ENCODE measurements around the gene TMEM217.

TMEM217 gene

DNA sequence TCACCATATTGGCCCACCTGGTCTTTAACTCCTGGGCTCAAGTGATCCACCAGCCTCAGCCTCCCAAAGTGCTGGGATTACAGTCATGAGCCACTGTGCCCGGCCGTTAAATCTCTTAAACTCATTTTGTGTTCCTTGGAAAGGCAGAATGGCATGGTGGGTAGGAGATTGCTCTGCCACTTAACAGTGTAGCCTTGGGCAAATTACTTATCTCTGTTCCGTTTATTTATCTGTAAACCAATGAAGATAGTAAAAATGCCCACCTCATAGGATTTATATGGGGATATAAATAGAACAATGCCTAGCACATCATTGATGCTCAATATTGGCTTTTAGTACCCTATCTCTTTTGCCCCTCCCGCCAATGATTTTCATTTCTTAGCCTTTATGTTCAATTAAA is 95.2 kb downstream of the TMEM217 start:
- no peak overlapping the region for H3K4me2 ChIP-seq (ENCODE audit: low read length)
- H3K79me2 ChIP-seq (ENCODE audit: insufficient read depth, low read length): no peaks in the 10 kb centered on the region
- no peaks in the 10 kb centered on the region for H3K36me3 ChIP-seq (ENCODE audit: insufficient read depth, low read length)
- H3K9me2 ChIP-seq (ENCODE audit: low read depth, low read length): no peaks in the 10 kb centered on the region
- no peaks in the 10 kb centered on the region for H3K9me3 ChIP-seq (ENCODE audit: low read length)
- H3K4me1 ChIP-seq (ENCODE audit: insufficient read depth, low read length, severe bottlenecking): peaks cover 32% of the 10 kb centered on the region
- no peak overlapping the region for H2AFZ ChIP-seq (ENCODE audit: low read length)
- H3K9ac ChIP-seq (ENCODE audit: low read length): no peak overlapping the region
- H4K20me1 ChIP-seq (ENCODE audit: insufficient read depth, low read length): no peaks in the 10 kb centered on the region
- no peak for TF ChIP-seq EZH2 (IDR thresholded peaks at IDR 0.05; ENCODE audit: borderline replicate concordance, low read length)
- TF ChIP-seq, protein P1, sequence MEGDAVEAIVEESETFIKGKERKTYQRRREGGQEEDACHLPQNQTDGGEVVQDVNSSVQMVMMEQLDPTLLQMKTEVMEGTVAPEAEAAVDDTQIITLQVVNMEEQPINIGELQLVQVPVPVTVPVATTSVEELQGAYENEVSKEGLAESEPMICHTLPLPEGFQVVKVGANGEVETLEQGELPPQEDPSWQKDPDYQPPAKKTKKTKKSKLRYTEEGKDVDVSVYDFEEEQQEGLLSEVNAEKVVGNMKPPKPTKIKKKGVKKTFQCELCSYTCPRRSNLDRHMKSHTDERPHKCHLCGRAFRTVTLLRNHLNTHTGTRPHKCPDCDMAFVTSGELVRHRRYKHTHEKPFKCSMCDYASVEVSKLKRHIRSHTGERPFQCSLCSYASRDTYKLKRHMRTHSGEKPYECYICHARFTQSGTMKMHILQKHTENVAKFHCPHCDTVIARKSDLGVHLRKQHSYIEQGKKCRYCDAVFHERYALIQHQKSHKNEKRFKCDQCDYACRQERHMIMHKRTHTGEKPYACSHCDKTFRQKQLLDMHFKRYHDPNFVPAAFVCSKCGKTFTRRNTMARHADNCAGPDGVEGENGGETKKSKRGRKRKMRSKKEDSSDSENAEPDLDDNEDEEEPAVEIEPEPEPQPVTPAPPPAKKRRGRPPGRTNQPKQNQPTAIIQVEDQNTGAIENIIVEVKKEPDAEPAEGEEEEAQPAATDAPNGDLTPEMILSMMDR (IDR thresholded peaks at IDR 0.05; ENCODE audit: low read length): no peak
- H3K4me3 ChIP-seq (ENCODE audit: low read depth, low read length, poor library complexity, severe bottlenecking): no peak overlapping the region
- no peaks in the 10 kb centered on the region for H3K27me3 ChIP-seq (ENCODE audit: insufficient read depth, low read length)
- H3F3A ChIP-seq (ENCODE audit: insufficient read depth, low read length): peaks cover 4% of the 10 kb centered on the region
- peak overlapping the region; percentile 98 for H3K27ac ChIP-seq (ENCODE audit: low read depth, low read length, poor library complexity, severe bottlenecking)

All from OCI-LY1 (cell line).